Measurements from ENCODE around the gene NPAS1. TPM values are rescaled to one million over a fixed set of nuclear protein-coding genes. Genes with fewer than 3 reads are reported as not detected.
A peak's percentile ranks its signal among the peaks of the same experiment; 100 is the strongest.

Gene NPAS1
- total RNA-seq, 1 donor from 2014 or later, result 1.2 TPM

- Histone ChIP-seq H3K27ac (no peak overlapping the region), H3K36me3 (no peaks in the 10 kb centered on the region), H3K4me3 (no peak overlapping the region), H3K27me3 (no peaks in the 10 kb centered on the region), H2AFZ (replicated peaks) (no peak overlapping the region), H3K4me2 (no peak overlapping the region), H4K20me1 (ENCODE audit: low read depth) (no peaks in the 10 kb centered on the region), H3K9ac (no peak overlapping the region), H3K79me2 (ENCODE audit: low read depth) (no peaks in the 10 kb centered on the region), H3K9me3 (ENCODE audit: low read depth) (no peaks in the 10 kb centered on the region), H3K4me1 (peaks cover 15% of the 10 kb centered on the region), H3F3A (ENCODE audit: low read depth) (peaks cover 19% of the 10 kb centered on the region)
- no peaks in the 10 kb centered on the region for H3K36me3 Mint-ChIP-seq
- TF ChIP-seq EZH2 (IDR thresholded peaks at IDR 0.05) (no peak), EZH2phosphoT487 (IDR thresholded peaks at IDR 0.05) (no peak), CTCF (IDR thresholded peaks at IDR 0.05) (no peak)
- no peak overlapping the region for H3K4me3 Mint-ChIP-seq
- peaks cover 14% of the 10 kb centered on the region for H3K27me3 Mint-ChIP-seq (ENCODE audit: insufficient read depth, low read depth)
- DNase-seq (ENCODE audit: low spot score), result no peak
- no peaks in the 10 kb centered on the region for H3K9me3 Mint-ChIP-seq
- H3K4me1 Mint-ChIP-seq, result peaks cover 12% of the 10 kb centered on the region
- no peak overlapping the region for H3K27ac Mint-ChIP-seq
These were observed 37.7 kb downstream of the NPAS1 start for GRCh38 chr19:47057328-47057727.

- H4K20me1 ChIP-seq (ENCODE audit: low read depth), result no peaks in the 10 kb centered on the region
- H3K9me3 ChIP-seq (ENCODE audit: low read depth), result no peaks in the 10 kb centered on the region
- peaks cover 14% of the 10 kb centered on the region for H3K27me3 Mint-ChIP-seq (ENCODE audit: insufficient read depth, low read depth)
- H3K9ac ChIP-seq, result no peak overlapping the region
- no peaks in the 10 kb centered on the region for H3K27me3 ChIP-seq
- TF ChIP-seq CTCF (IDR thresholded peaks at IDR 0.05) (no peak), EZH2 (IDR thresholded peaks at IDR 0.05) (no peak), EZH2phosphoT487 (IDR thresholded peaks at IDR 0.05) (no peak)
- peak; percentile 77 for DNase-seq (ENCODE audit: low spot score)
- no peaks in the 10 kb centered on the region for H3K36me3 Mint-ChIP-seq
- no peak overlapping the region for H3K4me3 ChIP-seq
- H3K79me2 ChIP-seq (ENCODE audit: low read depth), result no peaks in the 10 kb centered on the region
- peaks cover 12% of the 10 kb centered on the region for H3K4me1 Mint-ChIP-seq
- no peak overlapping the region for H3K4me3 Mint-ChIP-seq
- H3K27ac Mint-ChIP-seq, result peak overlapping the region; percentile 50
- peak overlapping the region; percentile 42 for H3K4me2 ChIP-seq
- H3F3A ChIP-seq (ENCODE audit: low read depth), result peaks cover 22% of the 10 kb centered on the region
- H3K9me3 Mint-ChIP-seq, result no peaks in the 10 kb centered on the region
- peaks cover 15% of the 10 kb centered on the region for H3K4me1 ChIP-seq
- no peak overlapping the region for H3K27ac ChIP-seq
- H2AFZ ChIP-seq (replicated peaks), result peak overlapping the region; percentile 3
- no peaks in the 10 kb centered on the region for H3K36me3 ChIP-seq
These were observed 39.0 kb downstream of the NPAS1 start for GRCh38 chr19:47058621-47059022.

- peaks cover under 1% of the 10 kb centered on the region for H3K4me1 Mint-ChIP-seq
- peak overlapping the region; percentile 74 for H3K27ac ChIP-seq
These were observed 44.2 kb downstream of the NPAS1 start for GRCh38 chr19:47063874-47064273.

GRCh38 chr19:47065242-47065641 lies 45.6 kb downstream of the NPAS1 start:
- no peak overlapping the region for H3K4me3 Mint-ChIP-seq
- Histone ChIP-seq H3K4me1 (no peaks in the 10 kb centered on the region), H2AFZ (replicated peaks) (no peak overlapping the region), H3K4me2 (no peak overlapping the region), H3K9me3 (ENCODE audit: low read depth) (no peaks in the 10 kb centered on the region), H3K79me2 (ENCODE audit: low read depth) (no peaks in the 10 kb centered on the region), H3K27ac (no peak overlapping the region), H3K4me3 (no peak overlapping the region), H3K27me3 (no peaks in the 10 kb centered on the region), H4K20me1 (ENCODE audit: low read depth) (peaks cover 7% of the 10 kb centered on the region), H3K36me3 (no peaks in the 10 kb centered on the region), H3K9ac (no peak overlapping the region), H3F3A (ENCODE audit: low read depth) (peaks cover 15% of the 10 kb centered on the region)
- no peaks in the 10 kb centered on the region for H3K9me3 Mint-ChIP-seq
- H3K27ac Mint-ChIP-seq, result no peak overlapping the region
- DNase-seq (ENCODE audit: low spot score), result no peak
- no peaks in the 10 kb centered on the region for H3K4me1 Mint-ChIP-seq
- H3K36me3 Mint-ChIP-seq, result peaks cover 6% of the 10 kb centered on the region
- peaks cover 5% of the 10 kb centered on the region for H3K27me3 Mint-ChIP-seq (ENCODE audit: insufficient read depth, low read depth)
- TF ChIP-seq EZH2 (IDR thresholded peaks at IDR 0.05) (no peak), EZH2phosphoT487 (IDR thresholded peaks at IDR 0.05) (no peak), CTCF (IDR thresholded peaks at IDR 0.05) (no peak)

More at GRCh38 chr19:47063874-47064273, 44.2 kb downstream of the NPAS1 start:
- Mint-ChIP-seq H3K27ac (no peak overlapping the region), H3K9me3 (no peaks in the 10 kb centered on the region), H3K4me3 (no peak overlapping the region), H3K27me3 (ENCODE audit: insufficient read depth, low read depth) (peaks cover 5% of the 10 kb centered on the region), H3K36me3 (peaks cover 4% of the 10 kb centered on the region)
- Histone ChIP-seq H3K79me2 (ENCODE audit: low read depth) (no peaks in the 10 kb centered on the region), H3K27me3 (no peaks in the 10 kb centered on the region), H3K4me3 (no peak overlapping the region), H3F3A (ENCODE audit: low read depth) (peaks cover 19% of the 10 kb centered on the region), H3K4me2 (no peak overlapping the region), H3K9me3 (ENCODE audit: low read depth) (no peaks in the 10 kb centered on the region), H3K9ac (peak overlapping the region; percentile 27), H3K4me1 (no peaks in the 10 kb centered on the region), H3K36me3 (no peaks in the 10 kb centered on the region), H2AFZ (replicated peaks) (no peak overlapping the region), H4K20me1 (ENCODE audit: low read depth) (peaks cover 6% of the 10 kb centered on the region)
- TF ChIP-seq EZH2phosphoT487 (IDR thresholded peaks at IDR 0.05) (no peak), EZH2 (IDR thresholded peaks at IDR 0.05) (no peak)
- DNase-seq (ENCODE audit: low spot score), result no peak
